ENCODE results near the gene ZNF775.

- no peak for TF ChIP-seq POLR2A (IDR thresholded peaks at IDR 0.05; ENCODE audit: low read depth, low read length)
- no peak for TF ChIP-seq POLR2AphosphoS5 (IDR thresholded peaks at IDR 0.05; ENCODE audit: low read depth, low read length)
- TF ChIP-seq TAF1 (IDR thresholded peaks at IDR 0.05; ENCODE audit: borderline replicate concordance, low read depth, low read length) = no peak
Measured at GRCh38 chr7:150407588-150408392, 28.7 kb downstream of the ZNF775 start.

All from GM12892 (cell line).